ENCODE measurements around the gene GDPD5.

- TF ChIP-seq MYC (IDR thresholded peaks at IDR 0.05; ENCODE audit: low read depth, low read length) (peak; percentile 16), POLR2A (IDR thresholded peaks at IDR 0.05; ENCODE audit: low read depth, low read length) (no peak), CTCF (IDR thresholded peaks at IDR 0.05; ENCODE audit: extremely low read depth in 1 of 2, insufficient read depth in 1 of 2, low read depth in 1 of 2, low read length in 2 of 2) (no peak), MAX (IDR thresholded peaks at IDR 0.05; ENCODE audit: insufficient read depth, insufficient read length) (no peak), JUN (IDR thresholded peaks at IDR 0.05; ENCODE audit: borderline replicate concordance, insufficient read depth, insufficient read length, low read depth) (no peak), EZH2 (IDR thresholded peaks at IDR 0.05; ENCODE audit: borderline replicate concordance, low read depth, low read length, severe bottlenecking) (peak; percentile 92), GATA2 (IDR thresholded peaks at IDR 0.05; ENCODE audit: insufficient read depth, insufficient read length, low read depth, low read length) (no peak)
These were observed 95.6 kb downstream of the GDPD5 start for GRCh38 chr11:75429902-75430713.

Data from endothelial cell of umbilical vein (primary cell).